ENCODE results near the gene FADS3.

The FADS3 gene

DNA sequence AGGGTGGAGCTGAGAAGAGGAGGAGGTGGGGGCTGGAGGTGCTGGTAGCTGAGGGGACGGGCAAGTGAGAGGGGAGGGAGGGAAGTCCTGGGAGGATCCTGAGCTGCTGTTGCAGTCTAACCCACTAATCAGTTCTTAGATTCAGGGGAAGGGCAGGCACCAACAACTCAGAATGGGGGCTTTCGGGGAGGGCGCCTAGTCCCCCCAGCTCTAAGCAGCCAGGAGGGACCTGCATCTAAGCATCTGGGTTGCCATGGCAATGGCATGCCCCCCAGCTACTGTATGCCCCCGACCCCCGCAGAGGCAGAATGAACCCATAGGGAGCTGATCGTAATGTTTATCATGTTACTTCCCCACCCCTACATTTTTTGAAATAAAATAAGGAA, 24.4 kb downstream of the FADS3 start:
- H3K4me3 ChIP-seq (ENCODE audit: low read depth, low read length) = no peak overlapping the region
- TF ChIP-seq, protein P1, sequence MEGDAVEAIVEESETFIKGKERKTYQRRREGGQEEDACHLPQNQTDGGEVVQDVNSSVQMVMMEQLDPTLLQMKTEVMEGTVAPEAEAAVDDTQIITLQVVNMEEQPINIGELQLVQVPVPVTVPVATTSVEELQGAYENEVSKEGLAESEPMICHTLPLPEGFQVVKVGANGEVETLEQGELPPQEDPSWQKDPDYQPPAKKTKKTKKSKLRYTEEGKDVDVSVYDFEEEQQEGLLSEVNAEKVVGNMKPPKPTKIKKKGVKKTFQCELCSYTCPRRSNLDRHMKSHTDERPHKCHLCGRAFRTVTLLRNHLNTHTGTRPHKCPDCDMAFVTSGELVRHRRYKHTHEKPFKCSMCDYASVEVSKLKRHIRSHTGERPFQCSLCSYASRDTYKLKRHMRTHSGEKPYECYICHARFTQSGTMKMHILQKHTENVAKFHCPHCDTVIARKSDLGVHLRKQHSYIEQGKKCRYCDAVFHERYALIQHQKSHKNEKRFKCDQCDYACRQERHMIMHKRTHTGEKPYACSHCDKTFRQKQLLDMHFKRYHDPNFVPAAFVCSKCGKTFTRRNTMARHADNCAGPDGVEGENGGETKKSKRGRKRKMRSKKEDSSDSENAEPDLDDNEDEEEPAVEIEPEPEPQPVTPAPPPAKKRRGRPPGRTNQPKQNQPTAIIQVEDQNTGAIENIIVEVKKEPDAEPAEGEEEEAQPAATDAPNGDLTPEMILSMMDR (IDR thresholded peaks at IDR 0.05; ENCODE audit: low read depth, low read length, missing control alignments) = no peak
- no peak for DNase-seq (ENCODE audit: low read depth)

DNA sequence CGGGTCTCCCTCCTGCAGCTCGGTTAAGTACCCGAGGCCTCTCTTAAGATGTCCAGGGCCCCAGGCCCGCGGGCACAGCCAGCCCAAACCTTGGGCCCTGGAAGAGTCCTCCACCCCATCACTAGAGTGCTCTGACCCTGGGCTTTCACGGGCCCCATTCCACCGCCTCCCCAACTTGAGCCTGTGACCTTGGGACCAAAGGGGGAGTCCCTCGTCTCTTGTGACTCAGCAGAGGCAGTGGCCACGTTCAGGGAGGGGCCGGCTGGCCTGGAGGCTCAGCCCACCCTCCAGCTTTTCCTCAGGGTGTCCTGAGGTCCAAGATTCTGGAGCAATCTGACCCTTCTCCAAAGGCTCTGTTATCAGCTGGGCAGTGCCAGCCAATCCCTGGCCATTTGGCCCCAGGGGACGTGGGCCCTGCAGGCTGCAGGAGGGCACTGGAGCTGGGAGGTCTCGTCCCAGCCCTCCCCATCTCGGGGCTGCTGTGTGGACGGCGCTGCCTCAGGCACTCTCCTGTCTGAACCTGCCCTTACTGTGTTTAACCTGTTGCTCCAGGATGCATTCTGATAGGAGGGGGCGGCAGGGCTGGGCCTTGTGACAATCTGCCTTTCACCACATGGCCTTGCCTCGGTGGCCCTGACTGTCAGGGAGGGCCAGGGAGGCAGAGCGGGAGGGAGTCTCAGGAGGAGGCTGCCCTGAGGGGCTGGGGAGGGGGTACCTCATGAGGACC, 25.0 kb downstream of the FADS3 start:
- TF ChIP-seq, protein P1 (IDR thresholded peaks at IDR 0.05; ENCODE audit: low read depth, low read length, missing control alignments) = no peak
- H3K4me3 ChIP-seq (ENCODE audit: low read depth, low read length) = no peak overlapping the region
- DNase-seq (ENCODE audit: low read depth) = no peak

DNA sequence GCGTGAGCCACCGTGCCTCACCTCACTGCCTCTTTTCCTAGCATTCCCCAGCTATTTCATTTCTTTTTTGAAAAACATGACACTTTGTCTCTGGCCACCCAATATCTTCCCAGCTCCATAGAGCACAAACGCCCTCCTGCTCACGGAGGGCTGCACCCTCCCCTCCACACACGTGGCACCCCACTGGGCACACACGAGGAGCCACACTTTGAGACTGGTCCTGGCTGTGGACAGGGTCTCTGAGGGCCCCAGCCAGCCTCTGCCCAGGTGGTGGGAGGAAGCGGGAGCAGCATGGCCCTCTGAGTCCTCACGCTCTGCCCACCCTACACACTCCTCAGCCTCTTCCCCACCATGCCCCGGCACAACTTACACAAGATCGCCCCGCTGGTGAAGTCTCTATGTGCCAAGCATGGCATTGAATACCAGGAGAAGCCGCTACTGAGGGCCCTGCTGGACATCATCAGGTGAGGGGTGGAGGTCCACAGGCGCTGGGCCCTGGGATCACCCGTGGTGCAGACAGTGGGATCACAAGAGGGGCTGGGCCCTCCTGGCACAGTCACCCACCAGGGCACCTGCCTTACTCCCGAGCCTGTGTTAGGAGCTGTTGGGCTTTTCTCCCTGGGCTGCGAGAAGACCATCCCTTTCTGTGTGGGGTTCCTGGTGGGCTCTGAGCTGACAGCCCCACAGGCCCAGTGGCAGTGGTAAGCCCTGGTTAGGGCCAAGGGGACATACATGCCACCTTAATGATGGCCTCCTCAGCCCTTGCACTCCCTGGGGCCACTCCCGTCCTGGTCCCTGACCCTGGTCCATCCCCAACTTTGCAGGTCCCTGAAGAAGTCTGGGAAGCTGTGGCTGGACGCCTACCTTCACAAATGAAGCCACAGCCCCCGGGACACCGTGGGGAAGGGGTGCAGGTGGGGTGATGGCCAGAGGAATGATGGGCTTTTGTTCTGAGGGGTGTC, 26.2 kb downstream of the FADS3 start:
- TF ChIP-seq, protein P1 (IDR thresholded peaks at IDR 0.05; ENCODE audit: low read depth, low read length, missing control alignments) = no peak
- H3K4me3 ChIP-seq (ENCODE audit: low read depth, low read length) = no peak overlapping the region
- no peak for DNase-seq (ENCODE audit: low read depth)

DNA sequence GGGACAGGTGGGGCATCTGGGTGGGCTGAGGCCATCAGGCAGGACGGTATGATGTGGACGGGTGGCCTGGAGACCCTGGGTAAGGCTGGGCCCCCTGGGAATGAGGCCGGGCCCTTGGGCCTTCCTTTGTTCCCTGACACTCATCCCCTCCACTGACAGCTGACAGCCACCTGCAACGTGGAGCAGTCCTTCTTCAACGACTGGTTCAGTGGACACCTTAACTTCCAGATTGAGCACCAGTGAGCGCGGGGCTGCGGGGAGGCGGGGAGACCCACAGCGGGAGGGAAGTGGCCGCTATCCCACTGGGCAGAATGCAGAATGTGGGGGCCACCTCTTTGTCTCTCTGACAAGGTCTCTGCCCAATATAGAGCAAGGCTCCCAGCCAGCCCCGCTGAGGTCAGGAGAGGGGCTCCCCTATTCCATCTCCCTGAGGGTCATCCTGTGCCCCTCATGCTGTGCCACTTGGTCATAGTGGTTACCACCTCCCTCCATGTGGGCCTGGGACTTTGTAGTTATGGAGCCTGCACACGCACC, 27.7 kb downstream of the FADS3 start:
- no peak overlapping the region for H3K4me3 ChIP-seq (ENCODE audit: low read depth, low read length)
- TF ChIP-seq, protein P1 (IDR thresholded peaks at IDR 0.05; ENCODE audit: low read depth, low read length, missing control alignments) = no peak
- DNase-seq (ENCODE audit: low read depth) = no peak

DNA sequence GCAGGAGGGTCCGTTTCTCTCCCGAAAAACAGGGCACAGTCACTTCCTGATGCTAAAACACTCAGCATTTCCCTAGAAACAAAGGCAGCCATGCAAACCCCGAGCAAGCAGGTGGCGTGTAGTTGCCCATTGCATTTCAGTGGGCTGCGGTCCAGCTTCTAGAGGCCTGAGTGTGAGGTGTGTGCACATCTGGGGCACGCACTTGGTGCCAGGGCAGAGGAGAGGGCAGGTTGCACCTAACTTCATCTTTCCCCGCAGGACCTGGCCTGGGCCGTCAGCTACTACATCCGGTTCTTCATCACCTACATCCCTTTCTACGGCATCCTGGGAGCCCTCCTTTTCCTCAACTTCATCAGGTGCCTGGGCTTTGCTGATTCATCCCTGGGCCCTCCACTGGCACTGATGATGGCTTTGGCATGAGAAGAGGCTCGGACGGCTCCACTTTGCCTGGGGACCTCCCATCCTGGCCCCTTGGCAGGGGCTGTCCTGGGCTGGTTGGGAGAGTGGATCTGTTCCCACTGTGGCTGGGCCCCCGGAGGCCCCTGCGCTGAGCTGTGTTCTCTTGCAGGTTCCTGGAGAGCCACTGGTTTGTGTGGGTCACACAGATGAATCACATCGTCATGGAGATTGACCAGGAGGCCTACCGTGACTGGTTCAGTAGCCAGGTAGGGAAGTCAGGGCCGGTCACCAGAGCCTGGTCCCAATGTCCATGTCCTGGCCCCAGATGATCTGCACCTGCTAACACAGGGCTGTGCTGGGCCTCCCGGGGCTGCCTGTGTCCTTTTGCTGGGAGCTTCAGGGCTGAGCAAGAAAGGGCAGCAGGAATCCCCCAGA, 28.4 kb downstream of the FADS3 start:
- no peak overlapping the region for H3K4me3 ChIP-seq (ENCODE audit: low read depth, low read length)
- TF ChIP-seq, protein P1 (IDR thresholded peaks at IDR 0.05; ENCODE audit: low read depth, low read length, missing control alignments) = no peak
- DNase-seq (ENCODE audit: low read depth) = no peak

DNA sequence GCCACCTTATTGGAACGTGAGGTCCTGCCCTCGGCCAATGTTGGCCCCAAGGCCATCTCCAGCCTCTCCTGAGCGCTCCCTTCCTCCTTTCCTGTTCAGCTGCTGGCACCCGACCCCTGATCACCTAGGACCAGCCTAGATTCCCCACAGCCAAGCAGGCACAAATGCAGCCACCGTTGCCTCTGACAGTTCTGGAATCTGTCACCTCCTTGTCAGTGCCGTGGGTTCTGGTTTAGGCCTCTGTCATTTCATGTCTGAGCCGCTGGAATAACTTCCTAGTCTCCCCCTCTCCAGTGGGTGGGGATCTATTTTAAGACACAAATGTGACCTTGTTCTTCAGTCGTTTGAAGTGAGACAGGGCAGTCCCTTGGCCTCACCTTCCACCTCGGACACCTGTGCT, 29.7 kb downstream of the FADS3 start:
- no peak overlapping the region for H3K4me3 ChIP-seq (ENCODE audit: low read depth, low read length)
- TF ChIP-seq, protein P1 (IDR thresholded peaks at IDR 0.05; ENCODE audit: low read depth, low read length, missing control alignments) = no peak
- no peak for DNase-seq (ENCODE audit: low read depth)
